ENCODE results near the gene POP7.

DNA sequence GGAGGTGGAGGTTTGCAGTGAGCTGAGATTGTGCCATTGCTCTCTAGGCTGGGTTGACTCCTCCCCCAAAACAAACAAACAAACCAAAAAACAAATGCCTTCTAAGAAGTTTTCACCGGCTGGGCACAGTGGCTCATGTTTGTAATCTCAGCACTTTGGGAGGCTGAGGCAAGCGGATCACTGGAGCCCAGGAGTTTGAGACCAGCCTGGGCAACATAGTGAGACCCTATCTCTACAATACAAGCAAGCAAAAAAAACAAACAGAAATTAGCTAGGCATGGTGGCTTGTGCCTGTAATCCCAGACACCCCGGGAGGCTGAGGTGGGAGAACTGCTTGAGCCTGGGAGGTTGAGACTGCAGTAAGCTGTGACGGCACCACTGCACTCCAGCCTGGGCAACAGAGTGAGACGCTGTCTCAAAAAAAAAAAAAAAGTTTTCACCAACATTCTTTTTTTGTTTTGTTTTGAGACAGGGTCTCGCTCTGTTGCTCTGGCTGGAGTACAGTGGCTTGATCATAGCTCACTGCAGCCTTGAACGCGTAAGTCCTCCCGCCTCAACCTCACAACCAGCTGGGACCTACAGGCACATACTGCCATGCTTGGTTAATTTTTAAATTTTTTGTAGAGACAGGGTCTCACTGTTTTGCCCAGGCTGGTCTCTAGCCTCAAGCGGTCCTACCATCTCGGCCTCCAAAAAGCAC lies 26.2 kb downstream of the POP7 start:
- TF ChIP-seq, protein P1, sequence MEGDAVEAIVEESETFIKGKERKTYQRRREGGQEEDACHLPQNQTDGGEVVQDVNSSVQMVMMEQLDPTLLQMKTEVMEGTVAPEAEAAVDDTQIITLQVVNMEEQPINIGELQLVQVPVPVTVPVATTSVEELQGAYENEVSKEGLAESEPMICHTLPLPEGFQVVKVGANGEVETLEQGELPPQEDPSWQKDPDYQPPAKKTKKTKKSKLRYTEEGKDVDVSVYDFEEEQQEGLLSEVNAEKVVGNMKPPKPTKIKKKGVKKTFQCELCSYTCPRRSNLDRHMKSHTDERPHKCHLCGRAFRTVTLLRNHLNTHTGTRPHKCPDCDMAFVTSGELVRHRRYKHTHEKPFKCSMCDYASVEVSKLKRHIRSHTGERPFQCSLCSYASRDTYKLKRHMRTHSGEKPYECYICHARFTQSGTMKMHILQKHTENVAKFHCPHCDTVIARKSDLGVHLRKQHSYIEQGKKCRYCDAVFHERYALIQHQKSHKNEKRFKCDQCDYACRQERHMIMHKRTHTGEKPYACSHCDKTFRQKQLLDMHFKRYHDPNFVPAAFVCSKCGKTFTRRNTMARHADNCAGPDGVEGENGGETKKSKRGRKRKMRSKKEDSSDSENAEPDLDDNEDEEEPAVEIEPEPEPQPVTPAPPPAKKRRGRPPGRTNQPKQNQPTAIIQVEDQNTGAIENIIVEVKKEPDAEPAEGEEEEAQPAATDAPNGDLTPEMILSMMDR (IDR thresholded peaks at IDR 0.05) = no peak
- TF ChIP-seq POLR2A (IDR thresholded peaks at IDR 0.05) = no peak
